ENCODE measurements around the gene SNAP47. TPM values are rescaled to one million over a fixed set of nuclear protein-coding genes. Genes with fewer than 3 reads are reported as not detected.
"Not testable (repeated sequence)": the region's sequence is repeated elsewhere in the genome, so short reads cannot be mapped to it uniquely, and the experiment has no call there.

The SNAP47 gene
- total RNA-seq, 4 donors from 2014 or later = 11.3 to 28.5 (median 20.2) TPM

DNA sequence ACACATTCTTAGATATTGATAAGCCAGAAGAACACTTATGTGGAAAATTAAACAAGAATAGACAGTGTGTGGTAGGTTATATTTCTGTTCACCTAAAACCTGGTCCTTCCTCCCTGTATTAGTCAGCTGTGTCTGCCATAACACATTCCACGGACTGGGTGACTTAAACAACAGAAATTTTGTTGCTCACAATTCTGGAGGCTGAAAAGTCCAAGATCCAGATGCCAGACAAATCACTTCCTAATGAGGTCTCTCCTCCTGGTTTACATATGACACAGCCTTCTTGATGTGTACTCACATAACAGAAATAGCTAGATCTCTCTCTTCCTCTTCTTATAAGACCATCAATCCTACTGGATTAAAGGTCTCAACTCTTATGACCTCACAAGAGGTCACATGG, 25.8 kb upstream of the SNAP47 start:
- WGBS, 2 donors = 68% methylated on average over 1 of the region's 1 CpG
- intact Hi-C loops (cut with DNase I) = no loop called here
- no peaks in the 10 kb centered on the region for H3K4me1 ChIP-seq
- peaks cover 0 to 39% (median 0%) of the 10 kb centered on the region in 3 donors for H3K9me3 ChIP-seq
- H3K27ac ChIP-seq = no peak overlapping the region
- no peaks in the 10 kb centered on the region for H3K27me3 ChIP-seq
- no peaks in the 10 kb centered on the region for H3K36me3 ChIP-seq
- no peak overlapping the region for H3K4me3 ChIP-seq
- TF ChIP-seq POLR2A (IDR thresholded peaks at IDR 0.05) = no peak
- TF ChIP-seq, protein P1, sequence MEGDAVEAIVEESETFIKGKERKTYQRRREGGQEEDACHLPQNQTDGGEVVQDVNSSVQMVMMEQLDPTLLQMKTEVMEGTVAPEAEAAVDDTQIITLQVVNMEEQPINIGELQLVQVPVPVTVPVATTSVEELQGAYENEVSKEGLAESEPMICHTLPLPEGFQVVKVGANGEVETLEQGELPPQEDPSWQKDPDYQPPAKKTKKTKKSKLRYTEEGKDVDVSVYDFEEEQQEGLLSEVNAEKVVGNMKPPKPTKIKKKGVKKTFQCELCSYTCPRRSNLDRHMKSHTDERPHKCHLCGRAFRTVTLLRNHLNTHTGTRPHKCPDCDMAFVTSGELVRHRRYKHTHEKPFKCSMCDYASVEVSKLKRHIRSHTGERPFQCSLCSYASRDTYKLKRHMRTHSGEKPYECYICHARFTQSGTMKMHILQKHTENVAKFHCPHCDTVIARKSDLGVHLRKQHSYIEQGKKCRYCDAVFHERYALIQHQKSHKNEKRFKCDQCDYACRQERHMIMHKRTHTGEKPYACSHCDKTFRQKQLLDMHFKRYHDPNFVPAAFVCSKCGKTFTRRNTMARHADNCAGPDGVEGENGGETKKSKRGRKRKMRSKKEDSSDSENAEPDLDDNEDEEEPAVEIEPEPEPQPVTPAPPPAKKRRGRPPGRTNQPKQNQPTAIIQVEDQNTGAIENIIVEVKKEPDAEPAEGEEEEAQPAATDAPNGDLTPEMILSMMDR (IDR thresholded peaks at IDR 0.05) = no peak
- no peak for DNase-seq

DNA sequence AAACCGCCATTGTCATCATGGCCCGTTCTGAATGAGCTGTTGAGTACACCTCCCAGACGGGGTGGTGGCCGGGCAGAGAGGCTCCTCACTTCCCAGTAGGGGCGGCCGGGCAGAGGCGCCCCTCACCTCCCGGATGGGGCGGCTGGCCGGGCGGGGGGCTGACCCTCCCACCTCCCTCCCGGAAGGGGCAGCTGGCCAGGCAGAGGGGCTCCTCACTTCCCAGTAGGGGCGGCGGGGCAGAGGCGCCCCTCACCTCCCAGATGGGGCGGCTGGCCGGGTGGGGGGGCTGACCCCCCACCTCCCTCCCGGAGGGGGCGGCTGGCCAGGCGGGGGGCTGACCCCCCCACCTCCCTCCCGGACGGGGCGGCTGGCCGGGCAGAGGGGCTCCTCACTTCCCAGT, 24.8 kb upstream of the SNAP47 start:
- H3K27ac ChIP-seq; DNase-seq; H3K27me3 ChIP-seq; H3K36me3 ChIP-seq; intact Hi-C loops (cut with DNase I); H3K4me3 ChIP-seq; H3K4me1 ChIP-seq: not testable (repeated sequence)
- peaks cover 0 to 34% (median 0%) of the 10 kb centered on the region in 3 donors for H3K9me3 ChIP-seq
- WGBS, 2 donors = no CpG with 5 or more reads among the region's 24 CpGs

DNA sequence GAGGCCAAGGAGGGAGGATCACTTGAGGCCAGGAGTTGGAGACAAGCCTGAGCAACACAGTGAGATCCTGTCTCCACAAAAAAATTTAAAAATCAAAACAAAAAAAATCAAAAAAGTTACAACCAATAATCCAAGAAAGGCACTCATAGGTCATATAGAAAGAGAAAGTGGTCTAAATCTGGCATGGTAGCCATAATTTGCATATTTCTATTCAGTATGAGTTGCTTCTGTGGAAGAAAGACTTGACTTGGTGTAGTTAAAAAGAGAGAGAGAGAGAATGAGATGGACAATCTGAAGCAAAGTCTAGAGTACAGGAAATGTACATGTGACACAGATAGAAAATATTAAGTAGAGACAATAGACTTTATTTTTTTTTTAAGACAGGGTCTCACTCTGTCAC, 22.6 kb upstream of the SNAP47 start:
- no peak for DNase-seq
- Histone ChIP-seq H3K4me3 (no peak overlapping the region), H3K36me3 (no peaks in the 10 kb centered on the region), H3K27ac (no peak overlapping the region), H3K4me1 (no peaks in the 10 kb centered on the region), H3K9me3 (peaks cover 0 to 29% (median 0%) of the 10 kb centered on the region in 3 donors), H3K27me3 (no peaks in the 10 kb centered on the region)
- TF ChIP-seq, protein P1 (IDR thresholded peaks at IDR 0.05) = no peak
- no peak for TF ChIP-seq POLR2A (IDR thresholded peaks at IDR 0.05)
- intact Hi-C loops (cut with DNase I) = no loop called here

DNA sequence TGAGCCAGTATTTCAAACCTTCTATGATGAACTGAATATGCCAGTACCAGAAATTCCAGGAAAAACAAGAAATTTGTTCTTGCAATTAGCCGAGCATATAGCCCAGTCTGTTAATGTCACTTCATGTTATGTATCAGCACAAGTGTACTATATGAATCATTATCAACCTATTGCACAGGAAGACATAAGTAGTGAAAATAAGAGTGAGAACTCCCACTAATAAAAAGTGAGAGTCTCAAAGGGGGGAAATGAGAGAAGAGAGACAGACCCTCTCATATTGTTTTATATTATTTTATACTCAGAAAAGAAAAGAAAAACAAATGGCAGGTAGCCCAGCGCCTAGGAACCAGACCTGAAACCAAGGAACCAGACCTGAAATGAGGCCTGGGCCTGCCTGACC, 16.3 kb upstream of the SNAP47 start:
- WGBS, 2 donors = 52 to 84% methylated on average over 2 of the region's 2 CpGs
- H3K36me3 ChIP-seq = no peaks in the 10 kb centered on the region
- peaks cover 0 to 60% (median 37%) of the 10 kb centered on the region in 3 donors for H3K9me3 ChIP-seq
- DNase-seq = no peak
- no peaks in the 10 kb centered on the region for H3K4me1 ChIP-seq
- no peaks in the 10 kb centered on the region for H3K27me3 ChIP-seq
- intact Hi-C loops (cut with DNase I) = no loop called here
- TF ChIP-seq, protein P1 (IDR thresholded peaks at IDR 0.05) = no peak
- no peak for TF ChIP-seq POLR2A (IDR thresholded peaks at IDR 0.05)
- H3K27ac ChIP-seq = no peak overlapping the region
- H3K4me3 ChIP-seq = no peak overlapping the region

DNA sequence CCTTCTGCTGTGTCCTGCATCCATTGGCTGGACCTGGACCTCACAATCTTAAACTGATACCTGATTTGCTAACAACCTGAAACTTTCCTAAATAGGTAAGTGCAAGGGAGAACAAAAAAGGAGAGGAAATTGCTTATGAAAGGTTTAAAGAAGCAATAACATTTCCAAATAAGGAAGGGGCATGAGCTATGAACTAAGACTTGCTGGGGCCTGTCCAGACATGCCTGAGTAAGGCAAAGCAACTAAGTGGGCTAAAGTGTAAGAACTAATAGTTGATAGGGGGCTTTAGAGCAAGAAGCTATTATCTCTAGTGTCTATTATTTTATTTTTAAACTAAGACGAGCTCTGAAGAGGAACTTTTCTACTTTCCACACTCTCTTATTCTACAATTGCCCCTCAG, 11.8 kb upstream of the SNAP47 start:
- TF ChIP-seq, protein P1 (IDR thresholded peaks at IDR 0.05) = no peak
- TF ChIP-seq POLR2A (IDR thresholded peaks at IDR 0.05) = no peak
- Histone ChIP-seq H3K27me3 (no peaks in the 10 kb centered on the region), H3K36me3 (no peaks in the 10 kb centered on the region), H3K9me3 (peaks cover 0 to 46% (median 37%) of the 10 kb centered on the region in 3 donors), H3K4me1 (peaks cover 6 to 11% (median 10%) of the 10 kb centered on the region in 3 donors), H3K4me3 (no peak overlapping the region), H3K27ac (no peak overlapping the region)
- intact Hi-C loops (cut with DNase I) = no loop called here
- DNase-seq = no peak
- 71 to 92% methylated on average over 1 of the region's 1 CpG for WGBS, 2 donors

DNA sequence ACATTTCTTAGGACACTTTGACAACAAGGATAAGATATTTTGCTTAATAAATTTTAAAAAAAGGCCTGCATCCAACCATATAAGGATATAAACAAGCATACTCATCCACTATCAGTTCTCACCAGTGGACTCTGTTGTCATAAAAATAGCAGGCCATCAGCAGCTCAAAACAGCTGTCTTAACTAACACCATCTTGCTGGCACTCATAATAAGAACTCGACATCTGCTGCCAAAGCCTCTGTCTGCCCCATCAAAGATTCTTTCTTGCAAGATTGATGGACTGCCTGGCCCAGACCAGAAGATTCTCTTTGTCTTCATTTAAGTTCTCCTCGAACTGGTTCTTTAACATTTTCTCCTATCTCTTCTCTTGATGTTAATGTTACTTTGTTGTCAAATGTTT, 10.2 kb upstream of the SNAP47 start:
- TF ChIP-seq, protein P1 (IDR thresholded peaks at IDR 0.05) = no peak
- TF ChIP-seq POLR2A (IDR thresholded peaks at IDR 0.05) = no peak

More for the DNA sequence above, 10.2 kb upstream of the SNAP47 start:
- Histone ChIP-seq H3K4me1 (peaks cover 22 to 27% (median 24%) of the 10 kb centered on the region in 3 donors), H3K27me3 (no peaks in the 10 kb centered on the region), H3K9me3 (peaks cover 0 to 30% (median 23%) of the 10 kb centered on the region in 3 donors), H3K36me3 (no peaks in the 10 kb centered on the region), H3K4me3 (no peak overlapping the region), H3K27ac (no peak overlapping the region)
- no peak for DNase-seq
- intact Hi-C loops (cut with DNase I) = no loop called here
- 24 to 42% methylated on average over 2 of the region's 2 CpGs for WGBS, 2 donors

All from esophagus squamous epithelium (tissue), 5 donors.